ENCODE measurements around the gene CSPG4.
"Not testable (repeated sequence)": the region's sequence is repeated elsewhere in the genome, so short reads cannot be mapped to it uniquely, and the experiment has no call there.

The CSPG4 gene

DNA sequence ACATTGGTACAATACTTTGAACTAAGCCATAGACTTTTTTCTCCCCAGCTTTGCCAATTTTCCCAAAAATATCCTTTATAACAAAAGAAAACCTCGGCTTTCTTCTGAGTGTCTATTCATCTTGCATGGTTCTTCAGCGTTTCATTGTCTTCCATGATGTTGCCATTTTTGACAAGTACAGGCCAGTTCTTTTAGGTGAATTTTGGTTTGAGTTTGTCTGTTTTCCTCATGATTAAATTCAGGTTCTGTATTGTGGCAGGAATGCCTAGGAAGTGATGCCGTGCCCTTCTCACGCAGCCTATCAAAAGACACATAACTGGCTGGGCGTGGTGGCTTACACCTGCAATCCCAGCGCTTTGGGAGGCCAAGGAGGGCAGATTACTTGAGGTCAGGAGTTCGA, 7.6 kb upstream of the CSPG4 start:
- Histone ChIP-seq H3K9ac (ENCODE audit: low read depth, low read length) (no peak overlapping the region), H3K4me3 (ENCODE audit: low read length) (no peak overlapping the region), H3K27me3 (ENCODE audit: control insufficient read depth, insufficient read depth, low read length) (no peaks in the 10 kb centered on the region), H3K36me3 (ENCODE audit: insufficient read depth, low read length) (no peaks in the 10 kb centered on the region), H3K4me1 (ENCODE audit: control insufficient read depth, insufficient read depth, low read length) (peaks cover 31% of the 10 kb centered on the region), H3K4me2 (ENCODE audit: low read length) (no peak overlapping the region), H3K9me3 (replicated peaks; ENCODE audit: low read length) (no peaks in the 10 kb centered on the region)

DNA sequence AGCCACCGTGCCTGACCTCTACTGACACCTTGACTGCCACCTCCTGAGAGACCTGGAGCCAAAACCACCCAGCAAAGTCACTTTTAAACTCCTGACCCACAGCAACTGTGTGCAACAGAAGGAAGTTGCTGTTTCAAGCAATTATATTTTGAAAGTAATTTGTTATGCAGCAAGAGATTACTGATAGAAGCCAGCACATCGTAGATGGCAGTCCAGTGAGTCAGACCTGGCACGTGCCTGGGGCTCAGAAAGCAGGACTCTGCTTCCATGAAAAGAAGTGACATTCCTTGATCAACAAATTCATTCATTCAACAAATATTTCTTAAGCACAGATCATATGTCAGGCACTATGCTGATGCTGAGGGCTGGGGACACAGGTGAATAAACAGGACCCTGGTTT, 5.7 kb upstream of the CSPG4 start:
- Histone ChIP-seq H3K27me3 (ENCODE audit: control insufficient read depth, insufficient read depth, low read length) (no peaks in the 10 kb centered on the region), H3K9ac (ENCODE audit: low read depth, low read length) (no peak overlapping the region), H3K4me2 (ENCODE audit: low read length) (no peak overlapping the region), H3K36me3 (ENCODE audit: insufficient read depth, low read length) (no peaks in the 10 kb centered on the region), H3K4me1 (ENCODE audit: control insufficient read depth, insufficient read depth, low read length) (peaks cover 24% of the 10 kb centered on the region), H3K9me3 (replicated peaks; ENCODE audit: low read length) (no peaks in the 10 kb centered on the region), H3K4me3 (ENCODE audit: low read length) (no peak overlapping the region)

DNA sequence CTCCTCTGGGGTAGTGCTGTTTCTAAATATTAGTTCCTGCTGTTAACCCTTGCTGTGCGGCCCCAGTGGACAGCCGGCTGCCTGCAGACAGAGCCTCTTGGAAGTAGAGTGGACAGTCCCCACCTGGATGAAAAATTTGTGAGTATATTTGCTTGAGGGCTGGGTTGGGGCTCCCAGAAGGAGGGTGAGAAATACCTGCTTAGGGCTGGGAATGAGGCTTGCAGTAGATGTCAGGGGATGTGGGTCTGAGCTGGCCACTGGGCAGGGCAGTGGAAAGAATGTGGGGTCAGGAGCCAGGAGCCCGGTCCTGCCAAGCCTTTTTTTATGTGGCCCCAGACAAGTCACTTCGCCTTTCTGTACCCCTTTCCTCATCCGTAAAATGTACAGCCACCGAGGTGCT, 4.4 kb upstream of the CSPG4 start:
- not testable (repeated sequence) for H3K4me3 ChIP-seq (ENCODE audit: low read length)
- peaks cover 32% of the 10 kb centered on the region for H3K4me1 ChIP-seq (ENCODE audit: control insufficient read depth, insufficient read depth, low read length)

DNA sequence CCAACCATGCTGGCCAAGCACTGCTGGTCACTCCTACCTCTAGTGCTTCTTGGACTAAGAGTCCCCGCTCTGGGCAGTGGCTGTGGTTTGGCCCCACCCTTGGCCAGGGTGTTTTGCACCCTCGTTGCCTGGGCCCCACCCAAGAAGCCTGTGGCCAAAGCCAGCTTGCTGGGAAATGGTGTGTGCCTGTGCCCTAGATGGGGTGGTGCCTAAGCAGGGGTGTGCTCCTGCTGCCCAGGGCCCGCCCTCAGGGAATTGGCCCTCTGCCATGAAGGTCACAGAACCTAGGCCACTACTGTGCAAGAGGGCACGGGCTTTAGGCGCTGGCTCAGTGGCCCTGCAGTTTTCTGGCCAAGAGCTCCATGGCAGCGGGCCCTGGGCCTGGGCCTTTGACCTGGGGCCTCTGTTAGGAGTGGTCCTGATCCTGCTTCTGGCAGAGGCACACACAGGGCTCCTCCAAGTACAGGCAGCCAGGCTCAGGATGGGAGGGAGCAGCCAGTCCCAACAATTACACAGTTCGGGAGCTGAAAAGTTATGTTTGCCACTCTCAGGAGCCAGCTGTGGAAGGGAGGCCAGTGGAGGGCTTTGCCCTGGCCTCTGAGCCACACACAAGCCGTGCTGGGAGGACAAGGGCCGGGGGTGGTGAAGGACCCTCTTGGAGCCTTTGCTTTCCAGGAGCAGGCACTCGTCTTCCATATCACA, 3.8 kb upstream of the CSPG4 start:
- H3K4me2 ChIP-seq (ENCODE audit: low read length); H3K27me3 ChIP-seq (ENCODE audit: control insufficient read depth, insufficient read depth, low read length); H3K9ac ChIP-seq (ENCODE audit: low read depth, low read length); H3K9me3 ChIP-seq (replicated peaks; ENCODE audit: low read length); H3K4me3 ChIP-seq (ENCODE audit: low read length); H3K36me3 ChIP-seq (ENCODE audit: insufficient read depth, low read length): not testable (repeated sequence)
- peaks cover 36% of the 10 kb centered on the region for H3K4me1 ChIP-seq (ENCODE audit: control insufficient read depth, insufficient read depth, low read length)

More for the DNA sequence above, 4.4 kb upstream of the CSPG4 start:
- not testable (repeated sequence) for H3K27me3 ChIP-seq (ENCODE audit: control insufficient read depth, insufficient read depth, low read length); H3K9ac ChIP-seq (ENCODE audit: low read depth, low read length); H3K4me2 ChIP-seq (ENCODE audit: low read length); H3K9me3 ChIP-seq (replicated peaks; ENCODE audit: low read length); H3K36me3 ChIP-seq (ENCODE audit: insufficient read depth, low read length)

DNA sequence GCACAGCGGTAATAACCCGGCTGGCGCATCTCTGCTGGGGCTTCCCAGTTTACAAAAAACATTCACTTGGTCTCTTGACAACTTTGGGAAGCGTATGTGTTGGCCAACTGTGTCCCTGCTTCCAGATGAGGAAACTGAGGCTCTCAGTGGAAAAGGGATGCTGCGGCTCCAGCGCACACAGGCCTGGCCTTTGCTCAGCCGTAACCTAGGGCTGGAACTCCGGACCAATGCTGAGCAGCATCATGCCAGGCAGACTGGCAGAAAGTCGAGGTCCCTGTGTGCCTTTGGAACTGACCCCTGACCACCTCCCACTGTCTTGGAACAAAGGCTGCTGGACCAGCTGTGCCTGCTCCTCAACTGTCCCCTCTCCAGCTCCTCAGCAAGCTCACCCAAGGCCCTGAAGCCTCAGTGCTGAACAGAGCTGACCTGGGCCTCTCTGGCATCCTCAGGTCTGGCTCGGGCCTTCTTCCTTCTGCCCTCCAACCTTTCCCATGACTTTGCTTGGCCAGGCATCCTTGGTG, 2.7 kb upstream of the CSPG4 start:
- not testable (repeated sequence) for H3K9ac ChIP-seq (ENCODE audit: low read depth, low read length); H3K4me3 ChIP-seq (ENCODE audit: low read length); H3K36me3 ChIP-seq (ENCODE audit: insufficient read depth, low read length); H3K27me3 ChIP-seq (ENCODE audit: control insufficient read depth, insufficient read depth, low read length); H3K9me3 ChIP-seq (replicated peaks; ENCODE audit: low read length); H3K4me2 ChIP-seq (ENCODE audit: low read length)
- H3K4me1 ChIP-seq (ENCODE audit: control insufficient read depth, insufficient read depth, low read length) = peaks cover 32% of the 10 kb centered on the region

DNA sequence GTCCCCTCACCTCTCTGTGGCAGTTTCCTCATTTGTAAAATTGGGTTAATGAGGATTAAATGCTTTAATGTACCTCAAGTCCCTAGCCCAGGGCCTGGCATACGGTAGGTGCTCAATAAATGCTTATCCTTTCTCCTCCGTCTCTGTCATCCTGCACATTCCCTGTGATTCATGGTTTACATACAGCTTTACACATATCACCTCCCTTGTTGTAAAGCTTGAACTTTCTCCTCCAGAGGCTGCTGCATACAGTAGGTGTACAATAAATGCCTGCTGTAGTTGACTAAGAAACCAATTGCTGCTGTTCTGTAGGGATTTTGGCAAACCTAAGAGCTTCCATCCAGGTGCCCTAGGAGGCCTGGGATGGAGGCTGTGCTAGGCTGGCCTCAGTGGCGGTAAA, 1.5 kb upstream of the CSPG4 start:
- Histone ChIP-seq H3K4me2 (ENCODE audit: low read length) (no peak overlapping the region), H3K4me1 (ENCODE audit: control insufficient read depth, insufficient read depth, low read length) (peaks cover 32% of the 10 kb centered on the region), H3K9ac (ENCODE audit: low read depth, low read length) (no peak overlapping the region), H3K36me3 (ENCODE audit: insufficient read depth, low read length) (no peaks in the 10 kb centered on the region), H3K4me3 (ENCODE audit: low read length) (no peak overlapping the region), H3K27me3 (ENCODE audit: control insufficient read depth, insufficient read depth, low read length) (no peaks in the 10 kb centered on the region), H3K9me3 (replicated peaks; ENCODE audit: low read length) (no peaks in the 10 kb centered on the region)

DNA sequence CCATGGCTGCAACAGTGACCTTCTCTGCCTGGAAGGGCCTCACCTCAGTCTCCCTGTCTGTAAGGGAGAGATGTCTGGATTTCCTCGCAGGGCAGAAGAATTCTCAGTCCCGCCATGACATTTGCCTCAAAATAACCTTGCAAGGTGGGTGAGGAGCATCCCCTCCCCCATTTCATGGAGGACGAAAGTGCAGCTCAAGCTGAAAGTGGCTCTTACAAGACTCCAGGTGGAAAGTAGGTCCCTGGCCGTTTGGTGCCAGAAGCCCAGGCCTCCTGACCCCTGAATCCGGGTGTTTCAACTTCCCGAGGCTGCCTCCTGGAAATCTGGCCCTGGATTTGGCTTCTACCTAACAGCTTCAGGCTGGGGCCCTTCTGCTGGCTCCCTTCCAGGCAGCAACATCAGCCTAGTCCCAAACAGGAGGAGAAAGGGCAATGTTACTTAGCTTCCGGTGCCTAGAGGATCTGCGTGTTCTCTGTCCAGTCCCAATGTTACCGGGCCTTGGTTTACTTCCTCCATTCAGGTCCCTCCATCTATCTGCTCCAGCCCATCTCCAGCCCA, 769 bp upstream of the CSPG4 start:
- Histone ChIP-seq H3K36me3 (ENCODE audit: insufficient read depth, low read length) (no peaks in the 10 kb centered on the region), H3K27me3 (ENCODE audit: control insufficient read depth, insufficient read depth, low read length) (no peaks in the 10 kb centered on the region), H3K4me3 (ENCODE audit: low read length) (no peak overlapping the region), H3K9ac (ENCODE audit: low read depth, low read length) (peak overlapping the region; percentile 76), H3K4me1 (ENCODE audit: control insufficient read depth, insufficient read depth, low read length) (peaks cover 28% of the 10 kb centered on the region), H3K9me3 (replicated peaks; ENCODE audit: low read length) (no peaks in the 10 kb centered on the region), H3K4me2 (ENCODE audit: low read length) (peak overlapping the region; percentile 93)

DNA sequence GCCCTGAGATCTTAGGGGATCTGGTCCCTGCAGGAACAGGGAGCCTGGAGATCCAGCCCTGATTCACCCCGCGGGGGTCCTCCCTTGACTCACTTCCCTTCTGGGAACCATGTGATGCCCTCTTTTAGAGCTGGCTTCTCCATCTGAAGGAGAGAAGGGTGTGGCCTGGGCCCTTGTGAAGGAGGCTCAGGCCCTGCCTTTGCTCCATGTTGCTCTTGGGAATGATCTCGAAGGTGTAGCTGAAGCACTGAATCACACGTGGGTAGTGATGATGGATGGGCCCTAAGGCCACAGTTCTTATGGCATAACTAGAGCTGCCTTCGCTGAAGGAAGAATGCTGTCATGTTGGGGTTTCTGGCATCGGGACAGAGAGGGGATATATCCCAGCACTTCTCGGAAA, 1.2 kb downstream of the CSPG4 start:
- H3K4me1 ChIP-seq (ENCODE audit: control insufficient read depth, insufficient read depth, low read length) = peaks cover 15% of the 10 kb centered on the region
- H3K27me3 ChIP-seq (ENCODE audit: control insufficient read depth, insufficient read depth, low read length); H3K9ac ChIP-seq (ENCODE audit: low read depth, low read length); H3K9me3 ChIP-seq (replicated peaks; ENCODE audit: low read length); H3K4me3 ChIP-seq (ENCODE audit: low read length); H3K36me3 ChIP-seq (ENCODE audit: insufficient read depth, low read length): not testable (repeated sequence)
- H3K4me2 ChIP-seq (ENCODE audit: low read length) = peak overlapping the region; percentile 20

DNA sequence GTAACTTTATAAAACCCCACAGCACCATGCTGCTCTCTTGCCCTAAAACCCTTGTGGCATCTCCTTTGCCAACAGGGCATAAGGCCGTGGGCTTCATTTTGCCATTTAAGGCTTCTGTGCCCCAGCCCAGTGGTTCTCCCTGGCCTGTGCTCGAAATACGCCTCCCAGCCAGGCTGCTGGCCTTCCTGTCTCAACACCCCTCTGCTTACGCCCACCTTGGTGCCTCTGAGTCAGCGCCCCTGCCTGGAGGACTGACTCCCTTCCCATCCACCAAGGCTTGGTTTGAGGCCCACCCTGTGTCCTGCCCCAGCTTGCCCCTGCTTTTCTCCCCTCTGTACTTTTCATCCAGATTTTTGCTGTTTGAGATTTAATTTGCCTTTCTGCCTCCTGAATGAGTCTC, 1.8 kb downstream of the CSPG4 start:
- H3K4me2 ChIP-seq (ENCODE audit: low read length); H3K27me3 ChIP-seq (ENCODE audit: control insufficient read depth, insufficient read depth, low read length); H3K36me3 ChIP-seq (ENCODE audit: insufficient read depth, low read length); H3K9ac ChIP-seq (ENCODE audit: low read depth, low read length); H3K4me3 ChIP-seq (ENCODE audit: low read length); H3K9me3 ChIP-seq (replicated peaks; ENCODE audit: low read length): not testable (repeated sequence)
- H3K4me1 ChIP-seq (ENCODE audit: control insufficient read depth, insufficient read depth, low read length) = peaks cover 15% of the 10 kb centered on the region

DNA sequence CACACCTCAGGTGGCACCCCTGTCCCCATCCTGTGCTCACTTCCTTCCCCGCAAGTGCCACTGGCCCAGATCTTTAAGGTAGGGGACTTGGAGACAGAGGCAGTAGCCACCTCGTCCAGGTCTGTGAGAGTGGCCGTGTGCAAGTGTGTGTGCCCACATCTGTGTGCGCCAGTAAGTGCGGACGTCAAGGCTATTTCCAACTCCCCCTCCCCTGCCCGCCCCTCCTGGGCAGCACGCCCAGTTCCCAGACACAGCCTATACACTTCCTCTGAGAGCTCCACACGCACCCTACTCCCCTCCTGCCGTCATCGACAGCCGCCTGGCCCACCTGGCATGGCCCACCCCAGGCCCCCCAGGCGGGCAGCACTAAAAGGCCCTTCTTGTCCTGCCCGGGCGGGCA, 3.2 kb downstream of the CSPG4 start:
- H3K27me3 ChIP-seq (ENCODE audit: control insufficient read depth, insufficient read depth, low read length); H3K9ac ChIP-seq (ENCODE audit: low read depth, low read length); H3K36me3 ChIP-seq (ENCODE audit: insufficient read depth, low read length); H3K4me3 ChIP-seq (ENCODE audit: low read length); H3K9me3 ChIP-seq (replicated peaks; ENCODE audit: low read length); H3K4me2 ChIP-seq (ENCODE audit: low read length): not testable (repeated sequence)
- H3K4me1 ChIP-seq (ENCODE audit: control insufficient read depth, insufficient read depth, low read length) = peaks cover 18% of the 10 kb centered on the region

DNA sequence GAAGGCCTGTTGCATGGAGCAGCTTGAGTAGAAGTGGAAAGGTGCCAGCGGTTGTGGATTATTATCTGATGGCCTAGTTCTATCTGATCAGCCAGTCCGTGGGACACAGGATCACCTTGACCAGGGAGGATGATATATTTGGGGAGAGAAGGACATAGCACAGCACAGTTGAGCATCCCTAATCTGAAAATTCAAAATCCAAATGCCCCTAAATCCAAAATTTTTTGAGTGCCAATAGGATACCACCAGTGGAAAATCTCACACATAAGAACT, 6.0 kb downstream of the CSPG4 start:
- H3K36me3 ChIP-seq (ENCODE audit: insufficient read depth, low read length) = no peaks in the 10 kb centered on the region
- H3K4me1 ChIP-seq (ENCODE audit: control insufficient read depth, insufficient read depth, low read length) = peaks cover 23% of the 10 kb centered on the region
- no peak overlapping the region for H3K4me3 ChIP-seq (ENCODE audit: low read length)

DNA sequence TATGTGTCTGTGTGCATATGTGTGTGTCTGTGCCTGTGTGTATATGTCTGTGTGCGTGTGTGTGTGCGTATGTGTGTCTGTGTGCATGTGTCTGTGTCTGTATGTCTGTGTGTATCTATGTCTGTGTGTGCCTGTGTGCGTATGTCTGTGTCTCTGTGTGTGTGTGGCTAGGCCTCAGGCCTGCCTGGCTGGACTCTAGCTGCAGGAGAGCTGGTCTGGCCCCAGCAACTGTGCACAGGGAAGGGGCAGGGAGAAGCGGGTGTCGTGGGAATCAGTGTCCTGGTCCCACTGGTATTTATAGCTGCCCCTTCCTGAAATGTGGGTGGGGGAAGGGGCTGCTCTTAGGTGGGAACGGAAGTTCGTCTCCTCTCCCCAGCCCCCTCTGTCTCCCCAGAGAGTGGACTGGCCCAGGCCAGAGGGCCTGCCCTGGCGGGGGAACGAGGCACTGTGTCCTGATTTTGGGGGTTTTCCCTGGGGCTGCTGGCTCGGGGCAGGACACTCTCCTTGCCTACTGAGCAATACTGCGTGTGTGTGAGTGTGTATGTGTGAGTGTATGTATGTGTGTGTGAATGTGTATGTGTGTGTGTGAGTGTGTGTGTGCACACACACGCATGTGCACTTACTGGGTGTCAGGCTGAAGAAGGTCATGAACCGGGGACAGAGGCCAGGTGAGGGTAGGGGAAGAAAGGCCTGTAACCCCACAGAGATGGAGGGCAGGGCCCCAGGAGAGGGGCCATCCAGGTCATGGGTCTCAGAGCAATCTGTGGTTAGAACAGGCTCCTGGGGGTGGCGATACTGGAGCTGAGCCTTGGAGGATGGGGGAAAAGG, 6.6 kb downstream of the CSPG4 start:
- H3K4me1 ChIP-seq (ENCODE audit: control insufficient read depth, insufficient read depth, low read length) = peaks cover 24% of the 10 kb centered on the region
- H3K27me3 ChIP-seq (ENCODE audit: control insufficient read depth, insufficient read depth, low read length) = no peaks in the 10 kb centered on the region
- no peaks in the 10 kb centered on the region for H3K9me3 ChIP-seq (replicated peaks; ENCODE audit: low read length)
- H3K4me2 ChIP-seq (ENCODE audit: low read length) = no peak overlapping the region
- no peaks in the 10 kb centered on the region for H3K36me3 ChIP-seq (ENCODE audit: insufficient read depth, low read length)
- no peak overlapping the region for H3K9ac ChIP-seq (ENCODE audit: low read depth, low read length)
- no peak overlapping the region for H3K4me3 ChIP-seq (ENCODE audit: low read length)

More for the DNA sequence above, 6.0 kb downstream of the CSPG4 start:
- H3K4me2 ChIP-seq (ENCODE audit: low read length) = no peak overlapping the region
- H3K9ac ChIP-seq (ENCODE audit: low read depth, low read length) = no peak overlapping the region
- H3K27me3 ChIP-seq (ENCODE audit: control insufficient read depth, insufficient read depth, low read length) = no peaks in the 10 kb centered on the region
- no peaks in the 10 kb centered on the region for H3K9me3 ChIP-seq (replicated peaks; ENCODE audit: low read length)
